AG10803 (cell line): ENCODE measurements around the gene FBLN2.

Source experiments
- DNase-seq: peaks from one replicate; pipeline ENCODE4 v3.0.0; 2010; ENCODE audit warnings: low read depth
- H3K4me3 ChIP-seq: 2 replicates; pipeline ENCODE4 v1.5.1; 2011; ENCODE audit warnings: mild to moderate bottlenecking, low read length, control low read depth
- CTCF ChIP-seq: conservative IDR thresholded peaks from 2 replicates; pipeline ENCODE4 v1.5.1; 2011; ENCODE audit warnings: mild to moderate bottlenecking, low read length, control low read depth, inconsistent platforms

The FBLN2 gene

GRCh38 chr3:13617097-13617738, 68.3 kb downstream of the FBLN2 start:
- no peak overlapping the region for H3K4me3 ChIP-seq
- no peak for TF ChIP-seq CTCF
- DNase-seq, result no peak

GRCh38 chr3:13617981-13618380, 69.1 kb downstream of the FBLN2 start:
- no peak for TF ChIP-seq CTCF
- no peak overlapping the region for H3K4me3 ChIP-seq
- no peak for DNase-seq

GRCh38 chr3:13618836-13619235, 69.9 kb downstream of the FBLN2 start:
- DNase-seq, result no peak
- no peak for TF ChIP-seq CTCF
- no peak overlapping the region for H3K4me3 ChIP-seq

- TF ChIP-seq CTCF, result no peak
- DNase-seq, result no peak
- H3K4me3 ChIP-seq, result no peak overlapping the region
Measured at GRCh38 chr3:13619661-13620230, 70.8 kb downstream of the FBLN2 start.

- TF ChIP-seq CTCF, result no peak
- H3K4me3 ChIP-seq, result no peak overlapping the region
- DNase-seq, result no peak
Measured at GRCh38 chr3:13620281-13620680, 71.4 kb downstream of the FBLN2 start.

- no peak for DNase-seq
- H3K4me3 ChIP-seq, result no peak overlapping the region
- TF ChIP-seq CTCF, result no peak
Measured at GRCh38 chr3:13620776-13621365, 71.9 kb downstream of the FBLN2 start.
